HG03097 (cell line): Measurements from ENCODE around the gene CDC42EP5.
"Not testable (repeated sequence)": the region's sequence is repeated elsewhere in the genome, so short reads cannot be mapped to it uniquely, and the experiment has no call there.

Experiments
- ATAC-seq: cut with Tn5 transposase; IDR thresholded peaks from one replicate; pipeline ENCODE4 v1.9.1; 2021; ENCODE audit not compliant: unreplicated experiment, low FRiP score

The CDC42EP5 gene

GRCh38 chr19:54449701-54450069 is 23.4 kb downstream of the CDC42EP5 start:
- peak; percentile 11 for ATAC-seq

GRCh38 chr19:54448774-54449700 is 24.1 kb downstream of the CDC42EP5 start, which contains the start of gene LENG8:
Gene LENG8 (plus strand): TSS chr19:54449199. CDS start chr19:54451345, 2,146 bp downstream.
- ATAC-seq = peak; percentile 85

DNA sequence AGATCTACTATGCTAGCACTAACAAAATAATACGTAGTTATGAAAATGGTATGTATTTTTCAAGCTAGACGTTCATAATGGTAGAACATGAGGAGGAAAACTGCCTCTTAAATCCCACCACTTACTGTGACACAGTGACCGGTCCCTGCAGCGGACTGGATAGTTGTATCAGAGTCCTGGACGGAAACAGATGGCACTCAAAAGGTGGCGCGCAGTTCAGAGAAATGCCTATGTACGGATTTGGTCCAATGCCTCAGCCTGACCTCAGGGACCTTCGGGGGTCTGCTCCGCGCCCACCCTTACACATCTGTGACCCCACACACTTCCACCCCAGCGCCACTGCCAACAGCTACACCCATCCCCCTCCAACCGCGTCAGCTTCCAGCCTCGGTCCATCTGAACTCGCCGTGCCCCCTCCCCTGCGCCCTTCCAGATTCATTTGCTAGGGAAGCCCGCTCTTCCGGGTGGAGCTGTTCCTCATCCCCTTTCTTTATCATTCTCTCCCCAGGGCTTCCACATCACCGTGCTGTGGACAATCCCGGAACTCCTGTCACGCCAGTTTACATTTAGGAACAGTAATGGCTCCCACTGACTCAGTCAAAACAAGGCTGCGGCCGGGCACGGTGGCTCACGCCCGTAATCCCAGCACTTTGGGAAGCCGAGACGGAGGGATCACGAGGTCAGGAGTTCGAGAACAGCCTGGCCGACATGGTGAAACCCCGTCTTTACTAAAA is 24.9 kb downstream of the CDC42EP5 start:
- no peak for ATAC-seq

DNA sequence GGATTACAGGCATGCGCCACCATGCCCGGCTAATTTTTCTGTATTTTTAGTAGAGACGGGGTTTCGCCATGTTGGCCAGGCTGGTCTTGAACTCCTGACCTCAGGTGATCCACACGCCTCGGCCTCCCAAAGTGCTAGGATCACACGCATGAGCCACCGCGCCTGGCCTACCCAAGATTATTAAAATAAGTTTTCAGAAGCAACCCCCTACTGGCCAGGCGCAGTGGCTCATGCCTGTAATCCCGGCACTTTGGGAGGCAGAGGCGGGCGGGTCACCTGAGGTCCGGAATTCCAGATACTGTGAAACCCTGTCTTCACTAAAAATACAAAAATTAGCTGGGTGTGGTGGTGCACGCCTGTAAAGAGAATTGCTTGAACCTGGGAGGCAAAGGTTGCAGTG is 26.7 kb downstream of the CDC42EP5 start:
- not testable (repeated sequence) for ATAC-seq

DNA sequence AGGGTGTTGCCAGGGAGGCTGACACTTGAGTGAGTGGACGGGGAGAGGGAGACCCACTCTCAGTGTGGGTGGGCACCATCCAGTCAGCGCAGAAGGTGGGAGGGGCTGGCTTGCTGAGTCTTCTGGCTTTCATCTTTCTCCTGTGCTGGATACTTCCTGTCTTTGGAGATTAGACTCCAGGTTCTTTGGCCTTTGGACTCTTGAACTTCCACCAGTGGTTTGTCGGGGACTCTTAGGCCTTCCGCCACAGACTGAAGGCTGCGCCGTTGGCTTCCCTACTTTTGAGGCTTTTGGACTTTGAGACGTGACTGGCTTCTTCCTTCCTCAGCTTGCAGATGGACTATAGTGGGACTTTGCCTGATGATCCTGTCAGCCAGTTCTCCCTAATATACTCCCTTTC is 28.4 kb downstream of the CDC42EP5 start:
- ATAC-seq = no peak

- ATAC-seq = no peak
Measured at GRCh38 chr19:54440641-54441040, 32.5 kb downstream of the CDC42EP5 start.

GRCh38 chr19:54439174-54439851 is 33.8 kb downstream of the CDC42EP5 start:
- ATAC-seq = no peak

DNA sequence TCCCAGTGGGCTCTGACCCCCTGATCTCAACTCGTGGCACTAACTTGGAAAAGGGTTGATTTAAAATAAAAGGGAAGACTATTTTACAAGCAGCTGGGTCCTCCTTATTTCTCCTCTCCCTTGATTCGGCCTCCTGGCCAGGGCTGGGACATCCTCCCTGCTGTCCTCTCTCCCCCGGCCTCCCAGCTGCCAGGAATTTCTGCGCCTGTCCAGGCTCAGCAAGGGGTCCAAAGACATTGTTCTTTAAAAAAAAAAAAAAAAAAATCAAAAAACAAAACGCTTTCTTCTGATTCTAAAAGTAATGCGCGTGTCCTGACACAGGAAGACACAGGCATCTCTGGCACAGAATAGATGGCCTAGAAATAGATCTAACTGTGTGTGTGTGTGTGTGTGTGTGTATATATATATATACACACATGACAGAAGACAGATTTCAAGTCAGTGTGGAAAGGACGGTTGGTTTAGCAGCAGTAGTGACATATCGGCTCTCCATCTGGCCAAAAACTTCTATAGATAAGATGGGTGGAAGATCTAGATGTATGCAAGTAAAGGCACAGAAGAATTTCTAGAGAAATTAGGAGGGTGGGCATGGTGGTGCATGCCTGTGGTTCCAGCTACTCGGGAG is 36.4 kb downstream of the CDC42EP5 start:
- no peak for ATAC-seq

DNA sequence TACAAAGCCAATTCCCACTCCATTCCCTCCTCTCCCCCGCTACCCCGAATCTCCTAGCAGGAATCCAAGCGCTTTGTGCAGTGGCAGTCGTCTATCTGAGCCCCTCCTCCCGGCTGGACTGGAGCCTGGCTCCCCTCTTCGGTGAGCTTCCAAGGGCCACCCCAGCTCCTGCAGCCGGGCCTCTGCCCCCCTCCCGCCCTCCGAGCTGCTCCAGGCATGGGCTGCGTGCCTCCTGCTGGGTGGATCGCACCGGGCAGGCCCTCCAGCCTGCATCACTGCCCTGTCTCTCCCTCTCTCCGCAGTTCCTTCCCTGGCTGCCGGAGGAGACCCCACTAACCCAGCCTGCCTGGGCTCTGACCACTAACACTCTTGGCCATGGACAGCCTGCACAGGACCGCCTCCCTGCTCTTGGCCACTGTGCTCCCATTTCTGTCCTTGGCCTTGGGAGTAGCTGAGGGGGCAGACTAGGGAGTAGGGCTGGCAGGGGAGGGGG is 37.0 kb downstream of the CDC42EP5 start:
- ATAC-seq = no peak

DNA sequence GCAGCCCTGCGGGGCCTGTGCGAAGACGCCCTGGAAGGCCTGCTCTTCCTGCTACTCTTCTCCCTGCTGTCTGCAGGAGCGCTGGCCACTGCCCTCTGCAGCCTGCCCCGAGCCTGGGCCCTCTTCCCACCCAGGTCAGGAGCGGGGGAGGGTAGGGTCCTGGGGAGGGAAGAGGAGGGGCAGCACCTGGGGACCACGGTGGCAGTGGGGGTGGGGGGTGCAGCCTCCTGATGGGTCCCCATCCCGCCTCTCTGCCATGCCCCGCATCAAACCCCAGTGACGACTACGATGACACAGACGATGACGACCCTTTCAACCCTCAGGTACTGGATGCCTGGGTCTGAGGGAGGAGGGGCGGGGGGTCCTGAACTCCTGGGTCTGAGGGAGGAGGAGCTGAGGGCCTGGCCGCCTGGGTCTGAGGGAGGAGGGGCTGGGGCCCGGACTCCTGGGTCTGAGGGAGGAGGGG is 37.5 kb downstream of the CDC42EP5 start:
- no peak for ATAC-seq

- no peak for ATAC-seq
Measured at GRCh38 chr19:54434873-54435214, 38.3 kb downstream of the CDC42EP5 start.

GRCh38 chr19:54434112-54434872 is 38.8 kb downstream of the CDC42EP5 start:
- no peak for ATAC-seq

- no peak for ATAC-seq
Measured at GRCh38 chr19:54433697-54434096, 39.4 kb downstream of the CDC42EP5 start.

DNA sequence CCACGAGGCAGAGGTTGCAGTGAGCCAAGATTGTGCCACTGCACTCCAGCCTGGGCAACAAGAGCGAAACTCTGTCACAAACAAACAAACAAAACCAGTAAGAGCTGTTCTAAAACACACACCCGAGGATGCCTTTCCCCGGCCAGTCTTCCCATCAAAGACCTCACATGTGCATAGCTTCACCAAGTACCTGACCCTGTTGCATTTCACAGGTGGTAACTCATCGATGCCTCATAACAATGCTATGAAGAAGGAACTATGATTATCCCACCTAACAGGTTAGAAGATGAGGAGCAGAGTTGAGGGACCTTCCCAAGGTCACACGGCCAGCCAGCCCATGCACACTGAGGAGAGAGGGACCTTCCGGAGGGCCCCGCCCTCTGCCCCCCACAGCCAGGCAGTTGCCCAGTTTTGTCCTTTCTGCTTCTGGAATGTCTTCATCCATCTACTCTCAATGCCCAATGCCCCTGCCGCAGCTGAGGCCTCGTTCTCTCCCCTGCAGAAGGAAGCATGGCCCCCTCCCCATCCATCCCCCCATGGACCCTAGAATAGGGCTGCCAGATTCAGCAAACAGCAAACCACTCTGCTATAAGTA is 40.9 kb downstream of the CDC42EP5 start:
- ATAC-seq = no peak

GRCh38 chr19:54431255-54431838 is 41.7 kb downstream of the CDC42EP5 start:
- no peak for ATAC-seq

DNA sequence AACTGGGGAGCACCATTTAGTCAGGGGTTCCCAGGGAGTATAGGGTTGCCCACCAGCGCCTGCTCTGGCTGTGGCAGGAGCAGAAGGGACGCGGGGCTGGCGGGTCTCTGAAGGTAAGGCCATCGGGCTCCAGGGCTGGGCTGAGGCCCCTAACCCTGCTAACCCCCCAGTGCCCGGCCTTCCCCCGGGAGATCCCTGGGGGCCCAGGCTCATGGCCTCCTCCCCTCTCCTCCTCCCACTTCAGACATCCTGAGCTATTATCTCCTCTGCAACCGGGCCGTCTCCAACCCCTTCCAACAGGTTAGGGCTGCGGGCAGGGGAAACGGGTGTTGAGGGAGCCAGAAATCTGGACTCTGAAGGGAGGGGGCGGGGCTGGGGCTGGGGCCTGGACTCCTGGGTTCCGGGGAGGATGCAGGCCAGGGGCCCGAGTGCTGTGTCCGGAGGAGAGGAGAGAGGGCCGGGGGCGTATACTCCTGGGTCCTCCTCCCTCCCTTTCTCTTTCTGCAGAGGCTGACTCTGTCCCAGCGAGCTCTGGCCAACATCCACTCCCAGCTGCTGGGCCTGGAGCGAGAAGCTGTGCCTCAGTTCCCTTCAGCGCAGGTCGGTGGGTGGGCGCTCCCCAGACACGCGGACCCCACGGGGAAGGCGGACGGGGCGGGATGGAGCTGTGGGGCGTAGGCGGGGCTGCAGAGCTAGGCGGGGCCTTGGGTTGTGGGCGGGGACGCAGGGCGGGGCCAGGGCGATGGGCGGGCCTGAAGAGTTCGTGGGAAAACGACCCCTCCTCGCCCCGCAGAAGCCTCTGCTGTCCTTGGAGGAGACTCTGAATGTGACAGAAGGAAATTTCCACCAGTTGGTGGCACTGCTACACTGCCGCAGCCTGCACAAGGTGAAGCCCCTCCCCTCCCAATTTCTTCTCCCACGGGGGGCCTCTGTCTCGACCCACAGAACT is 42.5 kb downstream of the CDC42EP5 start:
- ATAC-seq = no peak

DNA sequence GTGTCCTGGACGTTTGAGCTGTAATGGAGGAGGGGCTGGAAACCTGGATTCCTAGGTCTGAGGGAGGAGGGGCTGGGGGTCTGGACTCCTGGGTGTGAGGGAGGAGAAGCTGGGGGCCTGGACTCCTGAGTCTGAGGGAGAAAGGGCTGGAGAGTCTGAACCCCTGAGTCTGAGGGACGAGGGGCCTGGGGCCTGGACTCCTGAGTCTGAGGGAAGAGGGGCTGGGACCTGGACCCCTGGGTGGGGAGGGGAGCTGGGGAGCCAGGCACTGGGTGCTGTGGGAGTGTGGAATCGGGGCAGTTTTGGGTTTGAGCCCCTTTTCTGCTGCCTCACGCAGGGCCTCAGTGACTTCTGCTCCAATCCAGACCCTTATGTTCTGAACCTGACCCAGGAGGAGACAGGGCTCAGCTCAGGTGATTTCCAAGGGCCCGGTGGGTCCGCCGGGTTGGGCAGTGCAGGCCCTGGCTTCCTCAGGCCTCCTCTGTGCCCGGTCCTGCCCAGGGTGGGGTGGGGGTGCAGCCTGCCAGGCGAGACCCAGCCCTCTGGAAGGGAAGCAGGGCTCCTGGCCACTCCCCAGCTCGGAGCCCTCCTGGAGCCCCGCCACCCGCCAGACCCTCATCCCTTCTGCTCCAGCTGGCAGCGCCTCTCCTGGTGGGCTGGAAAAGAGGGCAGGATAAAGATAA is 43.4 kb downstream of the CDC42EP5 start:
- no peak for ATAC-seq

DNA sequence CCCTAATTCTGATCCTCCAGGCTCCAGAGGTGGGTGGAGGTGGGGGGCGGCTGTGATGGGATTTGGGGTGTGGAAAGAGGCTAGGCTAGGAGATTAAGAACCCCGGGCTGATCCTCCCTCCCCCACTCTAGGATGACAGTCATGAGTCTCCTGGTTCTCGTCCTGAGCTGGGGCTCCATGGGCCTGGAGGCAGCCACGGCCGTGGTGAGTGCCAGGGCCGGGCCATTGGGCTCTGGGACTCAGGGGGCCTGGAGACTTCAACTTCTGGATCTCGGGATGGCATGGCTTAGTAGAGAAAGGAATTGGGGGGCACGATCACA is 44.0 kb downstream of the CDC42EP5 start:
- no peak for ATAC-seq
